GM12873 (cell line): ENCODE measurements around the gene PRPF38A.

ENCODE experiments used
- CTCF ChIP-seq: IDR thresholded peaks from 2 replicates; pipeline ENCODE4 v1.5.1; 2012; ENCODE audit warnings: low read depth, mild to moderate bottlenecking, moderate library complexity, low read length, control low read depth; ENCODE audit not compliant: insufficient read depth; ENCODE audit errors: missing control alignments

The PRPF38A gene

GRCh38 chr1:52359676-52360594 lies 44.5 kb upstream of the PRPF38A start:
- no peak for TF ChIP-seq CTCF

- TF ChIP-seq CTCF = no peak
Measured at GRCh38 chr1:52360595-52360968, 43.8 kb upstream of the PRPF38A start.

- TF ChIP-seq CTCF = peak; percentile 41
Measured at GRCh38 chr1:52364235-52364839, 40.1 kb upstream of the PRPF38A start.

- TF ChIP-seq CTCF = no peak
Measured at GRCh38 chr1:52365071-52365745, 39.2 kb upstream of the PRPF38A start.

GRCh38 chr1:52365746-52366516 lies 38.5 kb upstream of the PRPF38A start, which contains the start of gene CC2D1B:
TSS of gene CC2D1B (minus strand) at chr1:52366205. CDS start at chr1:52364620, 1,585 bp downstream.
- peak; percentile 16 for TF ChIP-seq CTCF

- TF ChIP-seq CTCF = no peak
Measured at GRCh38 chr1:52366517-52366827, 37.9 kb upstream of the PRPF38A start.
